GM12878 (cell line): ENCODE measurements around the gene URI1.

Experiments
- RAD21 ChIP-seq: IDR thresholded peaks from 2 replicates; pipeline ENCODE4 v1.6.1; 2011; ENCODE audit warnings: mild to moderate bottlenecking, low read depth, low read length, moderate library complexity; ENCODE audit not compliant: insufficient read depth
- SMC3 ChIP-seq: IDR thresholded peaks from 2 replicates; pipeline ENCODE4 v1.6.1; 2011; ENCODE audit warnings: low read length, improper control_type of control experiment, borderline replicate concordance
- SP1 ChIP-seq: IDR thresholded peaks from one replicate; pipeline ENCODE4 v1.6.1; 2011; ENCODE audit warnings: low read depth, low read length
- TF ChIP-seq, protein P1 (sequence below), 3 experiments: IDR thresholded peaks in 2 of 3; conservative IDR thresholded peaks in 1 of 3; 2 replicates each; pipeline ENCODE4 v1.5.1; 2011; ENCODE audit warnings: low read depth in 3 of 3, low read length in 3 of 3, mild to moderate bottlenecking in 3 of 3, control low read depth in 2 of 3, moderate library complexity in 2 of 3, inconsistent platforms in 1 of 3, mixed read lengths in 1 of 3; ENCODE audit not compliant: control insufficient read depth in 2 of 3, insufficient read depth in 1 of 3; ENCODE audit errors: extremely low read depth in 1 of 3

DNA sequence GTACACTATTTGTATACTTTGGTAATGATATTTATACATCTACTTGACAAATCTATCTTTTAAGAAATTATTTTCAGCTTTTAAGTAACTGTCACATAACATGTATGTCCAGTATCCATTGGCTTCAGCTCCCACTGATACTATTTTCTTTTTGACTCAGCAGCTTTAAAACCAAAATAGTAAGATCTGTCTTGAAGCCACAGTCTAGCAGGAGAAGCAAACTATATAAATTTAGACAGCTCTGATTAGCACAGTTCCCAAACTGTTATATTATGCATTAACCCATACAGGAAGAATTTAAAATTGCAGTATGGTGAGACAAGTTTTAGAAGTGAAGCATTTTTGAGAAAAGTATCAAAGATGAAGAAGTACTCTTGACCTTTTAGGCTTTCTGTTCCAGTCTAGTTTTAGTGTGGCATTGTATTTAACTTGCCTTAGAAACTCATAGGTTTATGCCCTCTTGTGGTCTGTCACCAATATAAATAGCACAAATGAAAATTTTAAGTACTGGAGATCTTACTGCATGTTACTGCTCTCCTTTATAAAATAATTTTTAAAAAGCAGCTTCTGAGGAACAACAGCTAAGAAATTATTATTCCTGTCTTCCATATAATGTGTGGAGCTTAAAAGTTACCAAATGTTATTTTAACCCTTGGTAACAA, 24.7 kb downstream of the URI1 start:
- TF ChIP-seq, protein P1, sequence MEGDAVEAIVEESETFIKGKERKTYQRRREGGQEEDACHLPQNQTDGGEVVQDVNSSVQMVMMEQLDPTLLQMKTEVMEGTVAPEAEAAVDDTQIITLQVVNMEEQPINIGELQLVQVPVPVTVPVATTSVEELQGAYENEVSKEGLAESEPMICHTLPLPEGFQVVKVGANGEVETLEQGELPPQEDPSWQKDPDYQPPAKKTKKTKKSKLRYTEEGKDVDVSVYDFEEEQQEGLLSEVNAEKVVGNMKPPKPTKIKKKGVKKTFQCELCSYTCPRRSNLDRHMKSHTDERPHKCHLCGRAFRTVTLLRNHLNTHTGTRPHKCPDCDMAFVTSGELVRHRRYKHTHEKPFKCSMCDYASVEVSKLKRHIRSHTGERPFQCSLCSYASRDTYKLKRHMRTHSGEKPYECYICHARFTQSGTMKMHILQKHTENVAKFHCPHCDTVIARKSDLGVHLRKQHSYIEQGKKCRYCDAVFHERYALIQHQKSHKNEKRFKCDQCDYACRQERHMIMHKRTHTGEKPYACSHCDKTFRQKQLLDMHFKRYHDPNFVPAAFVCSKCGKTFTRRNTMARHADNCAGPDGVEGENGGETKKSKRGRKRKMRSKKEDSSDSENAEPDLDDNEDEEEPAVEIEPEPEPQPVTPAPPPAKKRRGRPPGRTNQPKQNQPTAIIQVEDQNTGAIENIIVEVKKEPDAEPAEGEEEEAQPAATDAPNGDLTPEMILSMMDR (IDR thresholded peaks at IDR 0.05 in 2 of 3, conservative IDR thresholded peaks at IDR 0.05 in 1 of 3; ENCODE audit: control insufficient read depth in 2 of 3, extremely low read depth in 1 of 3, insufficient read depth in 1 of 3, low read depth in 3 of 3, low read length in 3 of 3): peak in 2 of 3 experiments; percentile 22 to 24; a peak in 3 of 6 replicates
- peak; percentile 32 for TF ChIP-seq RAD21
- TF ChIP-seq SP1: no peak
- no peak; the same call in 1 of the 2 replicates for TF ChIP-seq SMC3
